GM10847 (cell line): ENCODE data around the gene COL16A1.

Experiments
- POLR2A ChIP-seq: IDR thresholded peaks from 2 replicates; pipeline ENCODE4 v1.6.1; 2011; ENCODE audit not compliant: insufficient read length; ENCODE audit errors: extremely low read depth

Gene COL16A1

DNA sequence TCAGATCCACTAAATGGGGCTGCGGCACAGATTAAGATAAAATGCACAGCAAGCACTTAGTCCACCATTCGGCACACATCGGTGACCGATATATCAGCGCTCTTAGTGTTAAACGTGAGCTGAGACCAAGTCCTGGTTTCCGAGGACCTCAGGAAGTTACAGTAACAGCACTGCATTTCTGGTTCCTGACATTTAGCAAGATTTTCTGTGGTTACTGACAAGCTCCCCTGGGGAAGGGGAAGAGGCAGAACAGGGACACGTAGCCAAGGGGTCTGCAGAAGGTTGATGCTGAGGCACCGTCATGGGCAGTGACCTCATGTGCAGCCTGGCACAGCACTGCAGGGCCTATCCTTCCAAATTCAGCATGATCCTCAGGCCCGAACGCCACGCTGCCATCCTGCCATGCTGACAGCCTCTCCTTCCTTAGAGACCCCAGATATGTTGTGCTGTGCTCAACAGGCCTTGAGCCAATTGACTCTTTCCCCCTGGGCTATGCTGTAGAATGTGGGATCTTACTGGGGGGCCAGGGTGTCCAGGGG lies 45.8 kb downstream of the COL16A1 start:
- no peak for TF ChIP-seq POLR2A

DNA sequence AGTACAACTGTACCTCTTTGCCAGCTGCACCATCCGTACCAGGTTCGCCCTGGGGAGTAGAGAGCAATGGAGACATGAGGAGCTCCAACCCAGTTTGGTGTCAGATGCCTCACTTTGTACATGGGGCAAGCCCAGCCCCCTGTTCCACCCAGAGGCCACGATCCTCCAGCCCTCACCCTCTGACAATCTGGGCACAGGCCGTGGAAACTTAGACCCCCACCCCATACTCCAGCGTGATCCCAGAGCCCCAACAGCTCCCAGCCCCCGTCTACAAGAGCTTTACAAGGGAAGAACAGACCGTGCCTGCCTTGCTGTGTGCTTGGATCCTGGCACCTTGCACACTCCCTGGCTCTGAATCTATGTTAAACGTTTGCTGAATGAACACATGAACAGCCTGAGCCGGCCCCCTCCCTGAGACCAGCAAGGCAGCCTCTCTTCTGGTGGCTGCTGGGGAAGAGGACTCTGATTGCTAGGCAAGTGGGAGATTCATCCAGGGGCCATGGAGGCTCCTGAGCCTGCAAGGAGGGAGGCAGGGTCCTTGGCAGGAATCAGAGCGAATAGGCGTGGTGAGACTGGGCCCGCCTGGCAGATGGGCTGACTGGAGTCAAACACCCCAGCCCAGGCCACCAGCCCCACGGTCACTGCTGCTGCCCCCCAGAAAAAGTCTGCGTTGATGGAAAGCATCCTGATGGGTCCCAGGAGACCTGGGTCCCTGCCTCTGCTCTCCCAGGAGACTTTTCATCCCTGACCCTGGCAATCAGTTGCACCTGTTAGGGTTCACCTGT lies 46.6 kb downstream of the COL16A1 start:
- TF ChIP-seq POLR2A, result no peak

DNA sequence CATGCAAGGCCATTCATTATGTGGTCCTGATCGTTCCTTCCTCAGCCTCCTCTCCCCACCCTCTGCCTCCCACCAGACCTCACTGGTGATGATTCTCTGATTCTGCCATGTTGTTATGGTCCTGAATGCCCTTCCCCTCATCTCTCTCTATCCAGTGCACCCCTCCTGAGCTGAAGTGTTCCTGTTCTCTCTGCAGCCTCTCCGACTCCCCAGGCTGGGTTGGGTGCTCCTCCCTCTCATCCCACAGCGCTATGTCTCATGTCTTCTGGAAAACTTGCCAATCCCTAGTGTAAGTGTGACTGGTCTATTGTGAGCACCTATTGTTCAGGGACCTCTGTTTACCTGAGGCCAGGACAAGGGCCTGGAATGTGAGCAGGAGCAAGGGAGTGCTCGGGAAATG lies 48.1 kb downstream of the COL16A1 start:
- TF ChIP-seq POLR2A, result no peak

DNA sequence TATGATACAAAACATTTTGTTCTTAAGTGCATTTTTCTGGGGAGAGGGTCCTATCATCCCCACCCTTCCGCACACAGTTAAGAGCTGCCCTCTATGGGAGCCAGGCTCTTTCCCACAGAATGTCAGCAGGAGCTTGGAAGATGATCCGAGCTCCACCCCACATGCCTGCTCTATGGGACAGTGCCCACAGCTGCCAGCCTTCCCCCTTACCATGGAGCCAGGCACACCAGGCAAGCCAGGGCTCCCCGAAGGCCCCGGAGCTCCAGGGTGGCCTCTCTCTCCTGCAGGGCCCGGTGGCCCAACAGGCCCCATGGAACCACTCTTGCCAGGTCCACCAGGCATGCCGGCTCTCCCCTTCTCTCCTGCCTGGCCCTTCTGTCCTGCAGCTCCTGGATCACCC lies 48.7 kb downstream of the COL16A1 start:
- no peak for TF ChIP-seq POLR2A

DNA sequence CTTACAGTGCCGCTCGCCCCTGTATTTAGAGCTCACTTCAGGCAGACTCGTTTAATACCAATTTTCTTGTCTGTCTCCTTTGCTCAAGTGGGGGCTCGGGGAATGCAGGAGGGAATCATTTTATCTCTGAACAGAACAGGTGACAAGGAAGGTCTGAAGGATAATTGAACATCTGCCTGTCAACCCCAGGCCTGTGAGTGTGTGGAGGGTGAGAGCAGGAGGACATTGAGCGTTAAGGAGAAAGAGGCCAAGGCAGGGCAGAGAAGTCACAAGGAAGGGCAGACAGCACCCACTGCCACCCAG lies 49.4 kb downstream of the COL16A1 start:
- no peak for TF ChIP-seq POLR2A

DNA sequence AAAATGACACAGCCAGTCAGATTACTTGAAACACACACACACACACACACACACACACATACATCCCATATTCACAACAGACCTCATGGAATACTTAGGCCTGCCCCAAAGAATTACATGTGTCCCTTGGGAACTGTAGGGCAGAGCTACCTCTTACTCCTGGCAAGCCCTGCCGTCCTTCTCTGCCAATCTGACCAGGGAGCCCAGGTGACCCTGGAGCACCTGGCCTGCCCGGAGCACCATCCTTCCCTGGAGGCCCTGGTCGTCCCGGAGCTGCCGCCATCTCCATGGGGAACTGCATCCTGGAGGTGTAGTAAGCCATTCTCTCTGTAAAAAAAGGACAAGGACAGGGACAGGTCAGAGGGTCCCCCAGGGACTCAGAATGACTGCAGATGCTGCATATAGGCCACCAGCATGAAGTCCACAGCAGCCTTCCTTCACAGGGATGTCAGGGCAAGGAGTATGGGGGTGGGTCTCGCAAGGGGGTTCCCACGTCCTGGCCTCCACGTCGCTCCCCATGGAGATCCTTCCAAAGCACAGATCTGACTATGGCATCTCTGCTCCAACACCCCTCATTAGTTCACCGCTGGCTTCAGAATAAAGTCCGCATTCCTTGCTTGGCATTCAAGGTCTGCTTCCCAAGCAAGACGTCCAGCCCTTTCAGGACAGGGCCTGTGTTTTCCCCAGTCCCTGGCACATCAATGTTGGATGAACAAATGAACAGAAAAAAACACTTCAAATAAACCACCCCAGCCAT lies 49.9 kb downstream of the COL16A1 start:
- no peak for TF ChIP-seq POLR2A

DNA sequence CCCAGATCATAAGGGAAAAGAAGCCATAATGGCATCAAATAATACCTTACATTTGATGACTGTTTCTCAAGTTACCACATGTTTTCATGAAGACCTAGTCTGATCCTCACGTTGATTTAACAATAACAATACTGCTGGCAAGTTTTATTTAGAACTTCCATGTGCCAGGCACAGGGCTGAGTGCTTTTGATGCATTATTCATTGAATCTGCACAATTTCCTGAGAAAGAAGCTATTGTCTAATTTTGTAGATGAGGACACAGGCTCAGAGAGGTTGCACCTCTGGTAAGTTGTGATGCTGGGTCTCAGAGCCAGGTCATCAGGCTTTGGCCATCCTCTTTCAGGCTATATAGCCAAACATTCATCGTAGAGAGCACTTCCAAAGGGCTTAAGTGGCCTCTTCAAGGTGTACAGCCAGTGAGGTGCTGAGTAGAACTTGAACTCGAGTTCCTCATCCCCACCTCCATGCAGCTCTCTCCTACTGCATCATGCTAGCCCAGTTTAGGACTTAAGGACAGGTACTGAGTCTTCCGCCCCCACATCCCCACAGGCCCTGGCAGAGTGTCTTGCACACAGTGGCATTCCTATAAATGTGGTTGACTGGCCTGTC lies 50.8 kb downstream of the COL16A1 start:
- TF ChIP-seq POLR2A, result no peak

DNA sequence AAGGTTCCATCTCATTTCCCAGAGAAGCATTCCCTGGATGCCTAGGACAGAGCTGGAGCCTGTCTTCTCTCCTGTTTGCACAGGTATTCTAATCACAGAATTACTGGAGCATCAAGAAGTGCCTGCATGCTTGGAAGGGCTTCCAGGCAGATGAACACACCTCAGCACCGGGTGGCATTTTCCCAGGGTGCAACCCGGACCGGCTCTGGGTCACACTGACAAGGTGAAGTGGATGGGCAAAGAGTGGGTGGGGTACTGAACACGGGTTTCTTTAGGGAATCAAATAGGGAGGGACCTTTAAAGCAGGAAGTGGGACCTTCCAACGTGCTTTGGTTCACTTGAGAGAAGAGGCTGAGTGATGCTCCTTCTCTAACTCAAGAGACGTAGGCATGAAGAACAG lies 52.1 kb downstream of the COL16A1 start:
- TF ChIP-seq POLR2A, result no peak

DNA sequence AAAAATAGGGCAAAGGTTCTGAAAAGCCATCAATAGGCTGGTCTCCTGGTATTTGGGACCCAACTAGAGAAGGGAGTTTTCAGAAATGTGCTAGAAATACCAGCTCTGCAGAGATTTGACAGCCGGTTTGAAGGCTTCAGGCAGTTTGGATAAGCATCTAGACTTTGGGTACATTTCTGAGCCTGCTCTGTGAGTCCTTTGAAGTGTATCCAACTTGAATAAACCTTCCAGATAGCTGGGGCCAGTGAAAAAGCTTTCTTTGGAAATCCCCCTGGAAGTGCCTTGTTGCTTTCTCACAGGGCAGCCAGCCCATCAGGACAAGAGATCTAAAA lies 52.8 kb downstream of the COL16A1 start:
- TF ChIP-seq POLR2A, result no peak

DNA sequence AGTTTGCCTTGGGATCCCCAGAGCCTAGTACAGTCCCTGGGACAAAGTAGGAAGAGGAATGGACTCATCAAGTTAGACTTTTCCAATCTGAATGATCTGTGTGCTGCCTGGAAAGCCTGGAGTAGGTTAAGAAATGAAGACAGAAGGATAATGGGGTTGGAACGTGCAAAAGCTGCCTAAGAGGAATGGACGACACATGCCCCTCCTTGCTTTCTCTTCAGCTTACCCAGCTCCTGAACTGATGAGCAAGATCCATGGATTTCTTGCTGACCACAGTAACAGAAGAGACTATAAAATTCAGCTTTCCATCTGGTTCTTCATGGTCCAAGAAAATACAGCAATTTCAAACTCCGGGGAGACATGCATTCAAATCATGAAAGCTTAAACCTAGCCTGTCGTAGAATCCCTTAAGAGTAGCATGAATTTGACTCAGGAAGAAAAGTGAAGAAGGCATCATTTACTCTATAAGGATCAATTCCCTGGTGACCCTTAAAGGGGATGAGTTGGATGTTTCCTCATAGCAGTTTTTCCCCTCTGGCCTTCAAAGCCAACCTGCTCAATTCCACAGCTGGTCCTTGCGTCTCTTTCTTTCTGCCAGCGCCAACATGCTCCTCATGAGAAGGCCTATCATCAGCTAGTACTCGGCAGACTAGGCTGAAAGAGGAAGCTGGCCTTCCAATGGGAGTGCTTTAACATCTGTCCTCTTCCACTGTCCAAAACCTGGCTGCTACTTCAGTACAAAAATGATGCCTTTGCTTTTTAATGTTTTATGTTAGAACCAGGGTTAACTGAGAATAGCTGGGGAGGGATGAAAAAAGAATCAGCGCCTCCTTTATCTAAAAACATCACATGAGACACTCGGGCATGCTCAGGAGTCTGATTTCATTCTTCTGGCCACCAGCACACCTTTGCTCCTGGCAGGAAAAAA lies 53.4 kb downstream of the COL16A1 start:
- TF ChIP-seq POLR2A, result no peak

DNA sequence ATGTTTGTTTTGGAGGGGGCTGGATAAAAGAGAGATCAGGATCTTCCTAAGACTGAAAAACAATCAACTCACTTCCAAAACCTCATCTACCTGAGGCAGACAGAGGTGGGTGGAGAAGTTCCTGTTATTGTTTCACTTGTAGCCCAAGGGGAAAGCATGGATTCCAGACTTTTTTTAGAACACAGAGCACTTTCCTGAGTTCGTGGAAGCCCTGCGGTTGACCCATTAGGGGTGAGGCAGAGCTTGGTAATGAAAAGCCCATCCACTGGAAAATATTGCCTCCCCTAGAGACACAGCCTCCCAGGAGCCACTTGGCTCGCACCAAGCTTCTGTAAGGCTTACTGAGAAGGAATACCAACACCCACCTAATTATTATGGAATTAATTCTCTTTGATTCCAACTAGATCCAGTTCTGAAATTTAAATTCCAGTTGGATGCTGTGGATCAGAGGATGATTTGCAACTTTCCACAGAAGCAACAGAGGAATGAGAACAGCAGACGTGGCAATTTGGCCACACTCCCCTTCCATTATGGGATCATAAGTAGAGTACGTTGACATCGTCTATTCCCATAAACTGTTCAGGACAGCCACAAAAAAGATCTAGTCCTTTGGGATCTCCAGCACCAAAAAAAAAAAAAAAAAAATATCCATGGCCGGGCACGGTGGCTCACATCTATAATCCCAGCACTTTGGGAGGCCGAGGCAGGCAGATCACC lies 55.0 kb downstream of the COL16A1 start:
- TF ChIP-seq POLR2A, result no peak

DNA sequence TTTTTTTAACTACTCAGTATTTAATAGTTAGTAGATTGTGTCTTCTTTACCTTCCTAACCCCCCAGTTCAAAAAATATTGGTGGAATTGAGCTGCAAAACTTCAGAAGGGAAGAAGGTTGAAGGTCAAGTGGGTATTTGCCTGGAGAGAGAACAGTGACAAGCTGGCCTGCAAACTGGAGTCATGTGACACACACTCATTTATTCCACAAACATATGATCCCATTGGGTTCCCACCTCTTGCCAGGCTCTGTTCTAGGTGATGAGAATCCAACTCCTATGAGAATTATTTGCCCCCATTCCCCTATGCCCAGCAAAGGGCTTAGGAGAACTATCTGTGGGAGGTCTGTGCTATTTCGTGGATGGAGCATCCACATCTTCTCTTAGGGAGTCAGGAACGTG lies 55.6 kb downstream of the COL16A1 start:
- TF ChIP-seq POLR2A, result no peak

DNA sequence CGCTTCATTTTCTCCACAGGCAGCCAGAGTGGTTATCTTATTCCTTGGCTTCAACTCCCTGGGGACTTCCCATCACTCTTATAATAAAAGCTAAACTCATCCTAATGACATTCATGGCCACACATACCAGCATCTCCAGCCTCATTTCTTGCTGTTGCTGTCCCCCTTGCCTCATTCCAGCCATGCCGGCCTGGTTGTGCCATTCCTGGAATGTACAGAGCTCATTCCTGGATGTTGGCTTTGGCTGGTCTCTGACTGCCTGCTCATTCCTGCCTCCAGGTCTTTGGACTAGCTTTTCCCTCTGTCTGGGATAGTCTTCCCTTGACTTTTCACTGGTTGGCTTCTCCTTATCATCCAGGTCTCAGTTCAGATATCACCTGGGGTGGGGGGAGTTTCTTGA lies 56.7 kb downstream of the COL16A1 start:
- no peak for TF ChIP-seq POLR2A

DNA sequence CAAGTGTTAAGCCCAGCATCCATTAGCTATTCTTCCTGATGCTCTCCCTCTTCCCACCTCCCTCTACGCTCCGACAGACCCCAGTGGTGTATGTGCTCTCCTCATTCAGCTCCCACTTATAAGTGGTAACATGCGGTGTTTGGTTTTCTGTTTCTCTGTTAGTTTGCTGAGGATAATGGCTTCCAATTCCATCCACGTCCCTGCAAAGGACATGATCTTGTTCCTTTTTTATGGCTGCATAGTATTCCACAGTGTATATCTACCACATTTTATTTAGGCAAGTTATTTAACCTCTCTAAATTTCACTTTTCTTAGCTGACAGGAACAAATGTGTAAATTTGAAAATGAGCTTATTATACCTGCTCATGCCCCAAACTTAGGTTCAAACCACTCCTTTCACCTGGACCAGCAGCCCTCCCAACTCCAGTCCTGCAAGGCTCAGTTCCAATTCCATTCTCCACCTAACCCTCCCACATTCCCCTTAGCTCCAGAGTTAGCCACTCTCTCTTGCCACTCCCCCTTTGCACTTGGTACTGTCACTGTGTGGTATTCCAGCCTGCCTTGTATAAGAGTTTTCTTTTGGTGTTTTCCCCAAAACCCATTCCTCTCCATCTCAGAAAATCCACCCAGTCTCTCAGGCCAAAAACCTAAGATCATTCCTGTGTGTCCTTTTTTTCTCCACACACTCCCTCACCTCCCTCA lies 57.4 kb downstream of the COL16A1 start:
- no peak for TF ChIP-seq POLR2A
